Measurements from ENCODE around the gene SNRNP40. TPM values are rescaled to one million over a fixed set of nuclear protein-coding genes. Genes with fewer than 3 reads are reported as not detected.

SNRNP40 gene
- total RNA-seq, 1 donor from 2014 or later: 49.6 TPM

GRCh38 chr1:31302709-31303441, 6.3 kb upstream of the SNRNP40 start:
- H3K4me1 Mint-ChIP-seq (ENCODE audit: unreplicated experiment): peaks cover 21% of the 10 kb centered on the region
- no peak overlapping the region for H3K4me3 Mint-ChIP-seq (ENCODE audit: unreplicated experiment)
- H3K27me3 Mint-ChIP-seq (ENCODE audit: unreplicated experiment): no peaks in the 10 kb centered on the region
- no peak overlapping the region for H3K27ac Mint-ChIP-seq (ENCODE audit: unreplicated experiment)
- DNase-seq (ENCODE audit: extremely low spot score, unreplicated experiment): no peak
- peaks cover 4% of the 10 kb centered on the region for H3K36me3 Mint-ChIP-seq (ENCODE audit: unreplicated experiment)
- TF ChIP-seq CTCF (IDR thresholded peaks at IDR 0.05): no peak
- no peaks in the 10 kb centered on the region for H3K9me3 Mint-ChIP-seq (ENCODE audit: unreplicated experiment)

GRCh38 chr1:31300193-31300592, 3.6 kb upstream of the SNRNP40 start:
- no peak for TF ChIP-seq CTCF (IDR thresholded peaks at IDR 0.05)
- peaks cover 4% of the 10 kb centered on the region for H3K36me3 Mint-ChIP-seq (ENCODE audit: unreplicated experiment)
- no peaks in the 10 kb centered on the region for H3K9me3 Mint-ChIP-seq (ENCODE audit: unreplicated experiment)
- no peak overlapping the region for H3K4me3 Mint-ChIP-seq (ENCODE audit: unreplicated experiment)
- DNase-seq (ENCODE audit: extremely low spot score, unreplicated experiment): no peak
- H3K27me3 Mint-ChIP-seq (ENCODE audit: unreplicated experiment): no peaks in the 10 kb centered on the region
- H3K4me1 Mint-ChIP-seq (ENCODE audit: unreplicated experiment): peaks cover 13% of the 10 kb centered on the region
- H3K27ac Mint-ChIP-seq (ENCODE audit: unreplicated experiment): no peak overlapping the region

GRCh38 chr1:31299365-31299764, 2.8 kb upstream of the SNRNP40 start:
- Mint-ChIP-seq H3K27me3 (ENCODE audit: unreplicated experiment) (no peaks in the 10 kb centered on the region), H3K4me3 (ENCODE audit: unreplicated experiment) (no peak overlapping the region), H3K27ac (ENCODE audit: unreplicated experiment) (no peak overlapping the region), H3K36me3 (ENCODE audit: unreplicated experiment) (peaks cover 9% of the 10 kb centered on the region), H3K4me1 (ENCODE audit: unreplicated experiment) (peaks cover 13% of the 10 kb centered on the region), H3K9me3 (ENCODE audit: unreplicated experiment) (no peaks in the 10 kb centered on the region)
- DNase-seq (ENCODE audit: extremely low spot score, unreplicated experiment): no peak
- no peak for TF ChIP-seq CTCF (IDR thresholded peaks at IDR 0.05)

- peaks cover 13% of the 10 kb centered on the region for H3K4me1 Mint-ChIP-seq (ENCODE audit: unreplicated experiment)
- H3K36me3 Mint-ChIP-seq (ENCODE audit: unreplicated experiment): peaks cover 15% of the 10 kb centered on the region
- no peak overlapping the region for H3K4me3 Mint-ChIP-seq (ENCODE audit: unreplicated experiment)
- H3K27ac Mint-ChIP-seq (ENCODE audit: unreplicated experiment): no peak overlapping the region
- no peak for TF ChIP-seq CTCF (IDR thresholded peaks at IDR 0.05)
- H3K9me3 Mint-ChIP-seq (ENCODE audit: unreplicated experiment): no peaks in the 10 kb centered on the region
- no peaks in the 10 kb centered on the region for H3K27me3 Mint-ChIP-seq (ENCODE audit: unreplicated experiment)
- DNase-seq (ENCODE audit: extremely low spot score, unreplicated experiment): no peak
Measured at GRCh38 chr1:31297277-31298247, 974 bp upstream of the SNRNP40 start.
